Kidney capillary endothelial cell (primary cell): Measurements from ENCODE around the gene GPATCH3.
"Not testable (repeated sequence)": the region's sequence is repeated elsewhere in the genome, so short reads cannot be mapped to it uniquely, and the experiment has no call there.

Source experiments
- DNase-seq: peaks from one replicate; pipeline ENCODE4 v3.0.0-alpha.2; 2018; ENCODE audit warnings: low spot score

The GPATCH3 gene

DNA sequence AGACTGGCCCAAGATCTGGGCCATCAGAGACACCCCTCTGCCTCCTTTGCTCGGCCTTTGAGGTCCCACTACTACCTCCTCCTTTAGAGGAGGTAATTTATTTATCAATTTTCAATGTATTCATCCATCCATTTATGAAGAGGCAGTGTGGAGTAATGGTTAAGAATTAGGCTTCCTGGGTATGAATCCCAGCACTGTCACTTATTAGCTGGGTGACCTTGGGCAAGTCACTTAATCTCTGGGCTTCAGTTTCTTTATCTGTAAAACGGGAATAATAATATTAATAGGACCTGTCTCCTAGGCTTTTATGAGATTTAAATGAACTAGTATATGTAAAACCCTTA, 11.9 kb upstream of the GPATCH3 start:
- no peak for DNase-seq

- DNase-seq, result no peak
These were observed 11.3 kb upstream of the GPATCH3 start for GRCh38 chr1:26911399-26912146.

DNA sequence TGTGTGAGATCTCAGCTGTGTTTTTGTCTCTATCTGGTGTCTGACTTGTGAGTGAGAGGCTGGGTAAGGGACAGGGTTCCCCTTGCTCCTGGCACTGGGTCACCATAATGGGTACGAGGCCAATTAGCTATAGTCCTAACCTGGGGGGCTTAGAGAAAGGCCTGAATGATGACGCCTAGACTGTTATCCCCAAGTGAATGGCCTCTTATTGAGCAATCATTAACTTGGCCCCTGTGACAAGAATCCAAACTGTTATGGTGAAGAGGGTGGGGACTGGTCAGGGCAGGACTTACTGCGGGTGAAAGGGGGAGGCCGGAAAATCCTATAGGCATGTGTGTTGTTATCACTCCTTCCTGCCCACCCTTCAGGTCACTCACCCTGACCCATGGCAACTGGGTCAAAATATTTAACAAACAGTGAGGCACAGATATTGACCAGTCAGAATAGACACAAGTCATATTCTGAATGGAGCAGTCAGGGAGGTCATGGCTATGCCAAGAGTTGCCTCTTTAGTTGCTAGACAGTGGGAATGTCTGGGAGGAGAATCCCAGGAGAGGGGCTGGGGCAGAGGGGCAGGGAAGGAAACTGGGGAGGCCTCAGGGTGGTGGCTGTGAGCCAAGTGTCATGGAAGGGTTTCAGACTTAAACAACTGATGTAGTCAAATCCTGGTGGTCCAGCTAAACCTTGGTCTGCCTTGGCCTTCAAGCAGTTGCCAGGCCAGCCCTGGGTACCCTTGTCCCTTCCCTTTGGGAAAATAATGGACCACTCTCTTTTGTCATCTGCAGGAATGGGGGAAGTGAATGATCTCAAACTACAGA, 10.3 kb upstream of the GPATCH3 start:
- no peak for DNase-seq

DNA sequence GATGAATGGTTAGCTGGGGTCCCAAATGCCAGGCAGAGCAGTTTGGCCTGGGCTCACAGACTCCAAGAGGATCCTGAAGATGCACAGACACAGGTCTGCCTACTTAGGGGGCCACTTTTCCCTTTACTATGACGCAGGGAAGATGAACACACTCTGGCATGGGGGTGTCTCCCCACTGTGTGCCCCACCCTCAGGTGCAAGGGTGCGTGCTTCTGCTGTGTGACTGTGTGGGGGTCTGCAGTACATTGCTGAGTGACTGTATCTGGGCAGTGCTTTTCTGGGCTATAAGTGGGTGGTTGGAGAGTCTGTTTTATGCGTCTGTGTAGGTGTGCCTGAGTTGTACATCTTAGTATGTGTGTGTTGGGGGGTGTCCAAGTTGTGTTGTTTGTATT, 9.7 kb upstream of the GPATCH3 start:
- DNase-seq, result no peak

DNA sequence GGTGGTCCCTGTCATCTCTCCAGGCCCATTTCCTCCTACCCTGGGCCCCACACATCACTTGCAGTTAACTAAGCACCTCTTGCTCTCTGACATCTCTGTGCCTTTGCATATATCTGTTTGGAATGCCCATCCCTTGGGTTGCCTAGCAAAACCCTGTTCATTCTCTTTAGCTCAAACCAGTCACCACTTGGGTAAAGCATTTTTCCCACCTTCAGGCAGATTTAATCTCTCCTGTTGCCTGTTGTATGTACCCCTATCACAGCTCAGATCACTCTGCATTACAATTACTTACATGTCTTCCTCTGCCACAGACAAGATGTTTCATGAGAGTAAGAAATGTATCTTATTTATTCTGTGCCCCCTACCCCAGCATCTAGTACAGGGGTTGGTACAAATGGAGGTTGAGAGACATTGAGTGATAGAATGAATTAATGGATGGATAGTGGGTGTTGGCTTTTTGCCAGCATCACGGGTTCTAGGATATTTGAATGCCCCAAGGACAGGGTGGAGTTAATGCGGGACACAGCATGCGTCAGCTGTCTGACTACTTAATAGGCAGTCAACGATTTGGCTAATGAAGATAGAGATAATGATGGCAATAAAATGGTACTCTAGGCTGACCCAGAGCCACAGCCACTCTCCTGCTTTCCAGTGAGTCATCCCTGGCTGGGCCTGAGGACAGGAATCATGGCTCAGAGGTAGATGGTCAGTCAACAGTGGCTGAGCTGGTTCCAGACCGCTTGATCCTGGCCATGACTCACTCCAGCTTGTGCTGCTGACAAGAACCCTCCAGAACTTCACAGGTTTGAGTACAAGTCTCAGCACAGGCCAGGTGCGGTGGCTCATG, 7.0 kb upstream of the GPATCH3 start:
- peak; percentile 63 for DNase-seq

GRCh38 chr1:26900815-26901511, 696 bp upstream of the GPATCH3 start:
- no peak for DNase-seq

GRCh38 chr1:26897351-26897750, 2.9 kb downstream of the GPATCH3 start:
- DNase-seq, result no peak

GRCh38 chr1:26894263-26894662, 6.0 kb downstream of the GPATCH3 start:
- DNase-seq, result no peak

DNA sequence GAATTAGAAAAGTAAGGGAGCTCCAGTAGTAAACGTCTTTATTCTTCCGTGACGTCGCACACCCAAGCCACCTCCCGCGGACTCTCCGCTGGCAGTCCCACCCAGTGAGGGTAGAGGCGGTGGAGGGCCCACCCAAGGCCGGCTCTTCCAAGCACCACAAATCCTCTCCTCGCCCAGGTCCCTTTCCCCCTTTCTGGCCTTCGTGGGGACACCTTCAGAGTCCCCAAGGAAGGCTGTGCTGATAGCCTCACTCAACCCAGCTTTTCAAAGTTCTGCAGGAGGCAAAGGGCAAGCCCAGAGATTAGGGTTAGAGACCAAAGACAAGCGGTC, 9.8 kb downstream of the GPATCH3 start:
- DNase-seq, result no peak

GRCh38 chr1:26889551-26890466, 10.5 kb downstream of the GPATCH3 start, which contains the start of gene GPN2:
Gene GPN2, minus strand, starts transcription at chr1:26890283. Its CDS starts 187 bp downstream, at chr1:26890096.
- DNase-seq, result peak; percentile 79

DNA sequence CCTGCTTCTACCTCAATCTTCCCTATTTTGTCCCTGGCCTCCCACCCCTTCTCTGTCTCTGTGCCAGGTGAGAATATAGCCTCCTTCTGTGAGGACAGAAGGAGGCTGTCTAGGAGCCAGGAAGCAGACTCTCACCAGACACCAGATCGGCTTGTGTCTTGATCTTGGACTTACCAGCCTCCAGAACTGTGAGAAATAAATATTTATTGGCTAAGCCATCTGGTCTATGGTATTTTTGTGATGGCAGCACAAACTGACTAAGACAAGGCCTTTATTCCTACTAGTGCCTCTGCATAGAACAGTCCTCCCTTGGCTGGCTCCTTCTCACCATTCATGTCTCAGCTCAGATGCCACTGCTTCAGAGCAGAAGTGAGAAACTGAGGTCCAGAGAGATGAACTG, 12.0 kb downstream of the GPATCH3 start:
- DNase-seq, result no peak

- peak; percentile 26 for DNase-seq
These were observed 13.1 kb downstream of the GPATCH3 start for GRCh38 chr1:26887125-26887524.

DNA sequence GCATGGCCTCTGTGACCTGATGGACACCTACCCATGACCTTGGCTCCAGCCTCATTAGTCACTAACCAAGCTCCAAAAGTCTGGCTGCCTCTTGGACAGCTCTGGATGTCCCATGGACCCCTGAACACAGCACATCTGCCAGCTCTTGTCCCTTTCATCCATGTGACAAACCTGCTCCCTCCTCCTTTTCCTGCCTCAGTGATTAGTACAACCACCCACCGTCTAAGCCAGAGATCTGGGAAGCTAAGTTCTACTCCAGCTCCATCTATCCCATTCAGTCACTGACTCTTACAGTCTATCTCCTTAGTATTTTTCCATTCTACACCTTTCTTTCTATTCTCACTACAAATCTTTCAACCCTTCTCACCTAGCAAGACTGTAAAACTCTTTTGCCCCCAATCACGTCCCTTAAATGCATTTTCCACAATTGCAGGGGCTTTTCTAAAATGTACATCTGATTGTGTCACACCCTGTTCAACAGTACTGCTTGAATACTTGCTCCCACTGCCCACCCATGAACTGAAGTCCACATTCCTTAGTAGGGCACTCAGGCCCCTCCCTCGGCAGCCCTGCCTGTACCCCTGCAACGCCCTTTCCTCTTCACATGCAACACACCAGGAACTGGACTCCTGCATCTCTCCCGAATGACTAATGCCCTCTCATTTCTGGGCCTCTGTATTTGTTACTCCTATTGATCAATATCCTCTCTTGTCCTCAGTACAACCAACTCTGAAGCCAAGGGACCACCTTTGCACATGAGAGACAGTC, 17.4 kb downstream of the GPATCH3 start:
- no peak for DNase-seq

GRCh38 chr1:26881611-26882010, 18.7 kb downstream of the GPATCH3 start:
- not testable (repeated sequence) for DNase-seq

DNA sequence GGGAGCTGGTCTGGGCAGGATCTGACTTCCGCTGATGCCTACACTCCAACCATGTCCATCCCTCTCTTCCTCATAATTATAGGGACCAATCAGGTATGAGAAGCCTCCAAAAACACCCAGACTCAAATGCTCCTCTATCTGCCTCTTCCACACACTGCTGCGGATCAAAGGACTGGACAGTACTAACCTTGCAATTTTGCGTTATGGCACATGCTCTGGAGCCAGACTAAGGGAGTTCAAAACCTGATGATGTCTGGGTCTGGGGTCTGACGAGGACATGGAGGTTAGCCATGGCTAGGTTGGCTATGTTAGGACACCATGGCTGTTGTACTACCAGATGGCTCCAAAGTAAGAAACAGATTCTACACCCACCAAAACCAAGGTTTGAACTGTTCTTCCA, 20.5 kb downstream of the GPATCH3 start:
- no peak for DNase-seq

- DNase-seq, result no peak
These were observed 22.9 kb downstream of the GPATCH3 start for GRCh38 chr1:26877326-26877725.

GRCh38 chr1:26874896-26875295, 25.4 kb downstream of the GPATCH3 start:
- no peak for DNase-seq

DNA sequence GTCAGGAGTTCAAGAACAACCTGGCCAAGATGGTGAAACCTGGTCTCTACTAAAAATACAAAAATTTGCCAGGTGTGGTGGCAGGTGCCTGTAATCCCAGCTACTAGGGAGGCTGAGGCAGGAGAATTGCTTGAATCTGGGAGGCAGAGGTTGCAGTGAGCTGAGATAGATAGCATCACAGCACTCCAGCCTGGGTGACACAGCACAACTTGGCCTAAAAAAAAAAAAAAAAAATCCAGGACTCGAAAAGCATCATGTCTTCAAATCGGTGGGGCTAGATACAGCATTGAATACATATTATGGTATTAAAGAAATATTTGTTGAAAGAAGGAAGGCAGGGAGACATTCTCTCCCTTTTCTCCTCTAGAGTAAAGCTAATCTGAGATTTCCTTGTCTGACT, 27.2 kb downstream of the GPATCH3 start:
- DNase-seq, result not testable (repeated sequence)

DNA sequence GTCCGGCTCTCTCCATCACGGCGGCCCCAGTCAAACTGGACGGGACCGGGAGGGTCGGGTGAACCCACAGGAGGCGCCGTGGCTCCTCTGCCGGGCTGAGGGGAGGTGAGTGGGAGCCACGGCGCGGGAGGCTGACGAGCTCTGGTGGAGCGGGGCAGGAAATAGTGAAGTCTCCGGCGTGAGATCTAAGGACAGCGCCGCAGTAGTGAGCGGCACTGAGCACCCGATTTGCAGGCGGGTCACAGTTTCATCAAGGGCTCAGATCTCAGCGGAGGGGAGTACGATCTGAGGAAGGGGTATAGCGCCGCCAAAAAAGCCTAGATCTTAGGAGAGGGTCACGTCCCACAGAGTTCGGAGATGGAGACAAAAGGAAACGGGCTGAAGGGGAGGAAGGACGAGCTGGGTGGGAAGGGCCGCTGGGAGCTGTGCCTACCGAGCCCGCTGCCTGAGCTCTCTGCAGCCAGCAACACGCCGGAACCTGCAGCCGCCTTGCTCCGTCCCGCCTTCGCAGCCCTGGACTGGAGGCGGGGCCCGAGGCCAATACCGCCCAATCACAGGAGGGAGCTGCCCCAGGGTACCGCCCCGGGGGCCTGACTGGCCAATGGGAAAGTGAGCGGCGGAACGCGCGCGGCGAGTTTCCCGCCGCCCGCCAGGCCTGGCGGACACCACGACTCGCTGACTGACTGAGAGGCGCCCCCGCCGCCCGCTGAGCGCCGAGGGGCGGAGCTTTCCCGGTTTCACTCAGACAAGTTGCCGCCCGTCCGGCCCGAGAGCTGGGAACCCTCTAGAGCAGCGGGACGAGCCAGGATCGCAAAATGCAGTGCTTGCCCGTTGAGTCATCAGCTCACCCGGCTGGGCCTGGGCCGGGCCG, 35.4 kb downstream of the GPATCH3 start:
- peak; percentile 97 for DNase-seq
